ENCODE results near the gene GNAI3.

The GNAI3 gene

DNA sequence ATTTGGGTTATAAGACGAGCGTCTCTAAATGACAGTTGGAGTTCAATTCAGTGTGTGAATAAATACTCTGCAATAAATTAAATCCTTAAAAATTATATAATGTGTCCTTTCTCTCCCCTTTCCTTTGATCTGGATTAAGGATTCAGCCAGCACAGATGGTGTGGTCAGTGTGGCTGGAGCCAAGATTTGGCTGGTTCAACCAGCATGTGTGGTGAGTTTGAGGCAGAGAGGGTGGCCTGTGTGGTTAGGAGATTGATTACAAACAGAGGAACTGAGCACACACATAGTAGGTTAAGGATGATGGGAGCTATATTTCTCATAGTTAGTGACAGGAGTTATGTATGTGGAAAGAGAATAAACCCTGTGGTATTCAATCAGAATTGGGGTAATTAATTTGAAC lies 24.7 kb upstream of the GNAI3 start:
- in situ Hi-C loops (cut with MboI; ENCODE audit: low sequenced_read_pairs), result no loop called here

DNA sequence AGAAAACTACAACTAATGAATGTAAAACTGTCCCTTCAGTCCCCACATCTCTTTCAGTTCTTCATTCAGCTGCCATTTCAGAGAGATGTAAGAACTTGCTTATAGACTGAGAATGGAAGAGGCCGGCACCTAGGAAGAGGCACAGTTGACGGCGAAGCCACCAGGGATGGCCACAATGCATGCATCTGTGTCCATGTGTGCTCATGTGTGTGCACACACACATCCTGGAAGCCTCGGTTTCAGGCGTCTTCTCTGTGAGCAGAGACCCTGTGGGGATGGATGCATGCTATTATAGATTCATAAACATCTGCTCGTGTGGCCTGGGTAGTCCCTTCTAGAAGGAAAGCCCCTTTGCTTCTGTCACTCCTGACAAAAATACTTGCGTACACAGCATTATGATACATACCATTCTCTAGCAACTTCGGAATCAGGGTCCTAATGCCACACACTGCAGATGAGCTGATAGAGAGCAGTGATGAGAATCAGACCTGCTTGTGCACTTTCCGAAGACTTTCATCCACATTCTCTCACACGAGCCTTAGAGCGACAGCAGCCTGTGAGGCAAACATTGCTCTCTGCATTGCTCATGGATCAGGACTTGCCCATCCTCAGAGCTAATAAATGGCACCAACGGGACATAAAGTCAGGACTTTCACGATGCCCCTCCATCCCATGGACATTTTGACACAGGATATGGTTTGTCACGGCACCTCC lies 21.2 kb upstream of the GNAI3 start:
- in situ Hi-C loops (cut with MboI; ENCODE audit: low sequenced_read_pairs), result loop anchor here (25.0 kb wide), 1 partner anchor 460 kb away; the partner anchor contains the start of gene AHCYL1

DNA sequence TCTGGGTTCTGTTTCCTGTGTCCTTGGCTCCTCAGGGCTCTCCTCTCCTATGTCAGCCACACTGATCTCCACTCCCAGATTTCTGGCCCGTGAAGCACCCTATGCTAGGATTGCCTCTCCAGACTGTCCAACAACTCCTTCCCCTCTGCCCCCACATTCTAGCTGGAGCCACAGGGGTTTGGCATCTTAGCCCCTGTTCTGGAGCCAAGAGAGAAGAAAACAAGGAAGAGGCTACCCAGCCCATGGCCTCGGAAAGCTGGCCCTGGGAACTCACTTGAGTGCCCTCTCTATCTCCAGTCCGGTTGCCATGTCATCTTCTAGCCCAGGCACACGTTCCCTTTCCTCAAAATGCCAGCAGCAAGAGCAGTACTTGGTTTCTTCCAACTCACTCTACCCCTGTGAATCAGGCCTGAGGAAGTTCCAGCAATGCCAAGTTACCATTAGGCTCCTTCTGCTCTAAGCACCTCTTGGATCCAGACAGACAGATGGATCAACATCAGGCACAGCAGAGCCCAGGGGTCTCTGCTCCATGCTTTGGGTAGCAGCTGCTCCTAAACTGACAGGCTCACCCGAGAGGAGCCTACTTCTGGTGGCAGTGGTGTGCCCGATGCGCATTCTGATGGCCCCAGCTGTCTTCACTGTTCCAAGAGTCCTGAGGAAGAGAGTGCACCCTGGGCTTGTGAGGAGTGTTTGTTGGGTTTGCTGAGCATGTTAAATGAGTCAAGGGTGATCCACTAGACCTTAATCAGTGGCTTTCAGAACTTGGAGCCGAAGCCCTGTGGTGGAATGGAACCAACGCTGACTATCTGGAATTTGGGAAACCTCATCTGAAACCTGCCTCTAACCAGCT lies 20.3 kb upstream of the GNAI3 start:
- in situ Hi-C loops (cut with MboI; ENCODE audit: low sequenced_read_pairs), result loop anchor here (25.0 kb wide), 1 partner anchor 459 kb away; the partner anchor contains the start of gene AHCYL1

DNA sequence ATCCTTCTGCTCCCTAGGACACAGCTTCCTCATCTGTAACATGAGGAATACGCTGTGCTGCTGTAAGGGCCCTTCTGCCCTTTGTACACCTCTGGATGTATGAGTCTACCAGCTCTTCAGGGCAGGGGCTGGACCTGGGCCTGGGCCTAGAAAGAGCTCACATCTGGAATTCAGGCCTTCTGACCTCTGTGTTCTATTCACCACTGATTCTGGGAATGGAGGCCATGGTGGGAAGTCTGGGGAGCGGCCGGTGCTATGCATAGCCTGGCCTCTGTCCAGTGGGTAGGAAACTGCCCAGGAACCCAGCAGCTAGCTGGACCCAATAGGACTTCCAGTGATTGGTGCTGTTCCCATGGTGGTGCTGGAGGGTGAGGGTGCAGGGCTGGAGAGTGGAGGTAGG lies 19.7 kb upstream of the GNAI3 start:
- in situ Hi-C loops (cut with MboI; ENCODE audit: low sequenced_read_pairs), result loop anchor here (25.0 kb wide), 1 partner anchor 459 kb away; the partner anchor contains the start of gene AHCYL1

DNA sequence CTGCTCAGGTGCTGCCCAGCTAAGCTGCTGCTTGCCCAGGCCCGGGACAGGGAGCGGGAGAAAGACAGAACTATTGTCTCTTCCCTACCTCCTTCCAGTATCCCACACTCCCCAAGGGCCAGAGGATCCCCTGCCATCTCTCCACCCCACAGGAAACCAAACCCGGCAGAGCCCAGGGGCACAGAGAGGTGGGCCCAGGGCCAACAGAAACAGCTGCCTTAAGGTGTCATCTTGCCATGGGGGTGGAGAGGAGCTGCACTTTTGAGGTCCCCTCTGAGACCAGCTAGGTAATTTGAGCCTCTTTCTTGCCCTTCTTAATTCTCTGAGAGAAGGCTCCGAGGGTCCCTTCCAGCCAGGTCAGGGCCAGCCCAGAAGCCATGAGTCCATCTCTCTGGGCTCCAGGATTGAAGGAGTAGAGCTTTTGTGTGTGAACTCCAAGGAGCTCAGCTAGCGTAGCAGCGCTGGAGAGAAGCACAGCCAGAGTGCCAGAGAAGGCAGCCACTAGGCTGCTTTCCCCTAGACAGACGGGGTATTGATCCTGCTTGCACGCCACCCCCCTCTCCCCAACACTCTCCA lies 18.4 kb upstream of the GNAI3 start:
- in situ Hi-C loops (cut with MboI; ENCODE audit: low sequenced_read_pairs), result loop anchor here (10.0 to 25.0 kb wide), 2 partner anchors 265 to 457 kb away; partner anchors contain the start of gene AHCYL1

DNA sequence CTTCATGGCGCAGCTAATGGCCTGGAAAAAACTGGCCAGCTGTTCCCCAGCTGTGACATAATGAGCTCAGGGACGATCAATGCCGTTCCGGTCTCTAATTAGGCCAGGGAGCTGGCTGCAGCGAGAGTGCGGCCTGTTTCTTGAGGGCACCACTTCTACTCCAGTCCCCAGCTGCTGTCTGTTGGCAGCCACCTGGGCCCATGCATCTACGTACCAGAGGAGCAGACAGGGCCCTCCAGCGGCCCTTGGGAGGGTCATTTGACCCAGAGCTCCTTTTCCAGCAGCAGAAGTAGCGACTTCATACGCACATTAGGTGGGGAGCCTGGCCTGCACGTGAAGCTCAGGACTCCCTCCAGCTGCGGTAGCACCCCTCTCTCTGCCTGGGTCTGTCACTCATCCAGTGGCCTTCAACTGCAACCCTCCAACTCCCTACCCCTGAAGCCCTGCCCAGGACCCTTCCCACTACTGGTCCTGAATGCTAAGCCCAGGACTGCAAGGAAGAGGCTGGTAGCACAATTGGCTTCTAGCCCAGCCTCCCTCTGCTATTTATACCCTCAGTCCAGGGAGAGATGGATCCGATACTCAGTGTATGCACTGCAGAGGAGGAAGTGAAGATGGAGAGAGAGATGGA lies 17.8 kb upstream of the GNAI3 start:
- in situ Hi-C loops (cut with MboI; ENCODE audit: low sequenced_read_pairs), result loop anchor here (10.0 to 25.0 kb wide), 2 partner anchors 266 to 457 kb away; partner anchors contain the start of gene AHCYL1

DNA sequence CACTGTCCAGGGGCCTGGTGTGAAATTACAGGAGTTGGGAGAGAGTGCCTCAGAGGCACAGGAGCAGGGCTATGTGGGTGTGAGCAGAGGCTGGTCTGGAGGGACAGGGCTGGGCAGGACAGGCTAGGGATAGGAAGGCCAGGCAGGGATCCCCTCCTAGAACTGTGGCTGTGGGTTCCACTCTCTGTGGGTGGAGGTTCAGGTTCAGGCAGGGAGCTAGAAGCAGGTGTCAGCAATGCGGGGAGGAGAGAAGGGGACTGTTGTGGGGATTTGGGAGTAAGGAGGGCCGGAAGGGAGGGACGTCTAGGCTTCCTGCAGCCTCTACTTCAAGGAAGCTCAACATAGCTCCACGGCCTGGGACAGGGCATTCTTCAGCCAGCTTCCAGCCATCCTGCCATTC lies 17.0 kb upstream of the GNAI3 start:
- in situ Hi-C loops (cut with MboI; ENCODE audit: low sequenced_read_pairs), result loop anchor here (10.0 to 25.0 kb wide), 2 partner anchors 267 to 456 kb away; partner anchors contain the start of gene AHCYL1

DNA sequence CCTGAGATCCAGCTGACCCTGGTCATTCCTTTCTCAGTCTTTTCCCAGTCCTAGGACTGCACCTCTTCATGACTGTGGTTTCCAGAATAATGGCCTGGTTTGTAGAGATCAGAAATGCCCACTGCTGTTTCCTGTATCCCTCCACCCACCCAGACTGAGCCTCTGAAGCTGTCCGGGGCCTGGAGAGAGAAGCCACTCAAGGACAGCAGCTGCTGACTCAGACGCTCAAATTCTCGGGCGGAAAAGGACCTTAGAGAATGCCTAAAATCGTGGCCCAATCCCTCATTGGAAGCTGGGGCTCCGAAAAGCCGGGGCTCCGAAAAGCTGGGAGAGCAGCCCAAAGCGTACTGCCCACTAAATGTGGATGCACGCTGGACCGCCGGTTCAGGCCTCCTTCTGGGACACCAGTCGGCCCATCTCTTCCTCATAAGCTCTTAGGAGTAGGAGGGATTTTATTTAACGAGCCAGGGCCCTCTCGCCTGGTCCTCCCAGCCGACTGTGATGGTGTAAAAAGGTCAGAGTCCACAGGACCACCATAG lies 16.5 kb upstream of the GNAI3 start:
- in situ Hi-C loops (cut with MboI; ENCODE audit: low sequenced_read_pairs), result loop anchor here (10.0 to 25.0 kb wide), 2 partner anchors 267 to 455 kb away; partner anchors contain the start of gene AHCYL1

DNA sequence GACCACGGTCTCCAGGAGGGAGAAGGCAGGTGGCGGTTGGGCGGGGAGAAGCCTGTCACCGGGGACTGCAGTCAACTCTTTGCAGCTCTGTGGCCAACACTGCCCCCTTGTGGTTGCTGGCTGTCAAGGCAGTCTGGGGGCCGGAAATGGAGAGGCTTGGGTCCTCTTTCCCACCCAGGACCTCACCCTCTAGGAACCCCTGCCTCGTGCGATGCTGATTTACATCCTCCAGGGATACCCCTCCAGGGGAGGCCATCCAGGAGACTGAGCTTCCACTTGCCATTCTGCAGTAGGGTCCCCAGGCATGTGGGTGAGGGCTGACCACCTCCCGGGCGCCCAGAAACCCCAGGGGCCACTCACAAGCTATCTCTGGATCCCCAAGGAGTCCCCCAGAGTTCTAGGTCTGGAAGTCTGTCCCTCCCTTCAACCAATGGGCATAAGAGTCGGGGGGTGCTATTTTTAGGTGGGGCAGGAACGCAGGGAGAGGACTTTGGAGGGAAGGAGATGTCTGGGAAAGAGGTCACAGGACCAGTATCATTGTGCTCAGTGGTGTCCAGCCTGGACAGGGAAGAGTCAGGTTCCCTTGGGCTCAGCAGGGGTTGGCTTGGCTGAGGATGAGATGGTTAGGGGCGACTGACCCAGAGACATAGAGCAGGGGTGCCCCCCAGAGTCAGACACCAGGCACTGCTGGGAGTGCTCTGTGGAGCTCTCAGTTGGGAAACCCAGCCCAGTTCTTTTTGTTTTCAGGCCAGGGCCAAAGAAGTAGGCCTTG lies 15.9 kb upstream of the GNAI3 start:
- in situ Hi-C loops (cut with MboI; ENCODE audit: low sequenced_read_pairs), result loop anchor here (10.0 to 25.0 kb wide), 2 partner anchors 268 to 455 kb away; partner anchors contain the start of gene AHCYL1

DNA sequence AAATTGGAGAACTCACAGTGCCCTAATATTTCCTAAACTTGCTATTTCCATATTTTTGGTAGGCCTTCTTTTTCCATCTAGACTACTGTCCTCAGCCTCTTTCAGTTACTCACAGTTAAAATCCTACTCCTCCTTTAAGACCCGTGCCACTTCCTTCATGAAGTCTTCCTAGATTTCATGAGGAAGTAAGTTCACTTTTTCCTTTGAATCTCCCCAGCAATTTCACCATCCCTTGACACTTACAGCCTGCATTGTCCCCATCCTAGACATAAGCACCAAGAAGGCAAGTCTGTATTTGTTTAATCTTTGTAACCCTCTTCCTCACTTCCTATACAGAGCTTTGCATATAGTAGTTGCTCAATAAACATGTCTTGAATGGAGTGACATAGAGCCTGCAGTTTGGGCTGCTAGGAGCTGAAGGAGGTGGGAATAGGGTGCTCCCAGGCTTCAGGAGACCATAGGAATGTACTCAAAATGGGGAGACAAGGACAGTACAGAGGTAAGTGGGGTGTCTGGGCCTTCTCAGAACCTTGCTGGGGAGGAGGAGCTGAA lies 14.0 kb upstream of the GNAI3 start:
- in situ Hi-C loops (cut with MboI; ENCODE audit: low sequenced_read_pairs), result loop anchor here (10.0 to 25.0 kb wide), 2 partner anchors 270 to 453 kb away; partner anchors contain the start of gene AHCYL1

DNA sequence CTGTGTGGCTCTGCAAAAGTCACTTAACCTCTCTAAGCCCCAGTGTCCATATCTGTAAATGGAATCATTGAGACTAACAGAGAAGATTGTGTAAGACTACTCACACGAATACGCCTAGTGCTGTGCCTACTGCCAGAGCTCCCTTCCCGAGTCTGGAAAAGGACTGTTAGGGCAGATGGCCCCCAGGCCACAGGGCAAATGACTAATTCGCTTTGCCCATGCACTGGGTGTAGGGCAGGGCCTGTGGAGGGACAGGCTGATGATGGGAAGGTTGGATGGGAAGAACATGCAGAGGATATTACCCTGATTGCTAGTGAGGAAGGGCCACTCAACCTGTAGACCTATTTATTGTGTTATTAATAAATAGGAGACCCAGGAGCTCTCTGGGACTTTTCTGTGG lies 12.9 kb upstream of the GNAI3 start:
- in situ Hi-C loops (cut with MboI; ENCODE audit: low sequenced_read_pairs), result loop anchor here (5.0 to 25.0 kb wide), 3 partner anchors 38 to 452 kb away; partner anchors contain the start of gene AHCYL1

DNA sequence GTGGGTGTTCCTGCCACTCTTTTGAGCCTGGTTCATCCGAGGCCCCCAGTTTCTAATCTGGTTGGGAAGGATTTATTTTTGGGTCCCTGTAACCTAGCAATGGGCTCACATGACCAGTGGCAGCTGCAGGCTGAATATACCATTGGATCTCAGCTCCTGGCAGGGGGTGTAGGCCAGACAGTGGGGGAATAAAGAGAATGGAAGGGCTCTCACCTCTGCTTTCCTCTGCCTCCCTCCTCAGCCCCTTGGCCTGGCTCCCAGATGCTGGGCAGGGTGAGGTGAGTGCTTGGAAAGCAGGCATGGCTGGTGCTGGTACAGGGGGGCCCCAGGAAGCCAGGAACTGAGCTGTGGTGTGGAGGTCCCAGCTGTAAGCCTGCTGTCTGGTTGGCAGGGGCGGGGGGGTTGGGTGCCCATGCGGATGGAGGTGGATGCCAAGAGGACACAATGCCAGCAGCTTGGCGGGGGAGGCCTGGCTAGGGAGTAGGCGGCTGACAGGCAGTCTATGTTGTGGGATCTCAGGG lies 12.4 kb upstream of the GNAI3 start:
- in situ Hi-C loops (cut with MboI; ENCODE audit: low sequenced_read_pairs), result loop anchor here (5.0 to 25.0 kb wide), 3 partner anchors 39 to 451 kb away; partner anchors contain the start of gene AHCYL1

DNA sequence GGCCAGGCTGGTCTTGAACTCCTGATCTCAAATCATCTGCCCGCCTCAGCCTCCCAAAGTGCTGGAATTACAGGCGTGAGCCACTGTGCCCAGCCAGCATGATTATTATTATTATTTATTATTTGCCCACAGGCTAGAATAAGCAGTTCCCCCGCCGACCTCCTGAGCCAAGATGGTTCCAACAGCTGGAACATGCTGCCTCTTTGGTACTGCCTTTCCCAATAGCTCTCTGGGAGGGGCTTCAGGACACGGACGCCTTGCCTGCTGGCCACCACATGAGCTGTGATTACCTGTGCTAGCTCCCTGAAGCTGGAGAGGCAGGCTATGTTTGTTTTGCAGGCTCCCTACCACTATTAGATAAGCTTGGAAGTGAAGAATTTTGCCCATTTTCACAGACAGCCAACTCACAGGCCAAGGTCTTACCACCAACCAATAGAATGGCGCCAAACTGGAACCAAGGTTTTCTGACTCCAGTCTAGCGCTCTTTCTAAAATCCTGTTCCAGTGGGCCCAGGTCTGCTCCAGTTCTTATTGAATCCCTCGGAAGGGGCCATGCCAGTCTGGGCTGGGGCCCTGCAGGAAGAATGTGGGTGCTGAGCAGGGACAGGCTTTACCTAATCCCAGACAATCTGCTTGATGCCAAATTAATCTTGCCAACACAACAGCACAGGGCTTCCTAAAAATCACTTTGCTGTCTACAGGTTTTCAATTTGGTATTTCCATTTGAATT lies 10.8 kb upstream of the GNAI3 start:
- in situ Hi-C loops (cut with MboI; ENCODE audit: low sequenced_read_pairs), result loop anchor here (5.0 to 25.0 kb wide), 3 partner anchors 40 to 450 kb away; partner anchors contain the start of gene AHCYL1

DNA sequence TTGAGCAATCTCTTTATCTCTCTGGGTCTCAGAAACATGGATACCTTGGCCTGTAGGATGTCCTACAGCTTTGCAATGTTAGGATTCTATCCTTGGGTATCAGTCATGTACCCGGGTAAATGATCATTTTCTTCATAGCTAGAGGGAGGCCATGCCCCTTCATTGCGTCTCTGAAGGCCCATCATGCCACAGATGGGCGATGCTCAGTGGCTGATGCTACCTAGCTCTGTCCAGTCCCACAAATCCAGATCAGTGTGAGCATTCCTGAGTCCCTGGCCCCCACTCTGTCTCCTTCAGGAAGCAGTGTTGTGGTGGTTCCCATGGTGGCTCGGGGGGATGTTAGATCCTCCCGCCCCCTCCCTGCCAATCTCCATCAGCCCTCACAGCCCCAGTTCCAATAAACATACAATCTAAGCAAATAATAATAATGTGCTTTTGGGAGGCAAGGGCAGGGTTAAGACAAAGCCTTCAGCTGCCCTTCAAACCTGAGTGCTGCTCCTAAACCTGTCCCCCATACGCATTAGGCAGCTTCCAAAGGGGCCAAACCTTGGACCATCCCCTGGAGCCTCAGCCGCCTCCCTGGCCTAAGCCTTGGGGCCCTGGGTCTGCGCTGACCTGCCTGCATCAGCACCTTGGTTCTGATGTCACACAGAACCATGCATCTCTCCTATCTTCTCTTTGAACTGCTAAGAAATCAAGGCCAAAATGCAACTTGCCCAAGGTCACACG lies 9.4 kb upstream of the GNAI3 start:
- in situ Hi-C loops (cut with MboI; ENCODE audit: low sequenced_read_pairs), result loop anchor here (5.0 to 25.0 kb wide), 3 partner anchors 42 to 448 kb away; partner anchors contain the start of gene AHCYL1

DNA sequence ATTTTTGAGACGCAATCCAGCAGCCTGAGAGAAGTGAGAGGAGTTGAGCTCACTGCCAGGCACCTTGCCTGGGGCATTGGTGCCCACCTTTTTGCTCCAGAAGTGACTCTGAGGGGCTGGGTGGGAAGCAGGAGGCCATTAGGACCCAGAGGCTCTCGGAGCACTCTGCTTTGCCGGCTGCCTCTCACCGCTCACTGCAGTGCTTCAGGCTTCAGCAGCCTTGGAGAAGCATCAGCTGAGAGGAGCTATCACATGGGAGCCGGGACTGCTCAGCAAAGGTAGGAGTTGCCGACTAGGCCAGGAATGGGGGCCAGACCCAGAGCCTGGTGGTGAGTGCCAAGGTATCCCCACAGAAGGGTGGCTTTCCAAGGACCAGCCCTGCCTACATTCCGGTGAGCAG lies 8.7 kb upstream of the GNAI3 start, which contains the start of gene GPR61:
GPR61 (plus strand) TSS at position 197 of the 400 bp plus-strand sequence. CDS start 3,151 bp downstream, outside the sequence.
- in situ Hi-C loops (cut with MboI; ENCODE audit: low sequenced_read_pairs), result loop anchor here (5.0 to 25.0 kb wide), 4 partner anchors 42 to 448 kb away; partner anchors contain the start of gene AHCYL1

DNA sequence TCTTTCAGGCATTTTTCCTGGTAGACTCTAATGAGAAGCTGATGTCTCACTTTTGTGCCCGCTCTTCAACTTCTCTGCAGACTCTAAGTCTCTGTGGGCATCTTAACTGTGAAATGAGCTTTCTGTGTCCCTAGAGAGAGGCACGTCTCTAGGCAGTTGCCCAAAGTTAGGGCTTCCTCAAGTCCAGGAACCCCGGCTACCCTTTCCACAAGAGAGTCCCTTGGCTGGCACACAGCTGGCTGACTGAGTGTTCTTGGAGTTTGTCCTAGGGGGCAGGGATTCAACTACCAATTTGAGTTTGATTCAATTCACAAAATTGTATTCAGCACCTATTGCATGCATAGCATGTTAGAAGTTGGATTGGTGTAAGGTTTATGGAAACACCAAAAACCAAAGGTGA lies 7.3 kb upstream of the GNAI3 start:
- in situ Hi-C loops (cut with MboI; ENCODE audit: low sequenced_read_pairs), result loop anchor here (10.0 to 25.0 kb wide), 2 partner anchors 94 to 446 kb away; partner anchors contain the start of gene AHCYL1

DNA sequence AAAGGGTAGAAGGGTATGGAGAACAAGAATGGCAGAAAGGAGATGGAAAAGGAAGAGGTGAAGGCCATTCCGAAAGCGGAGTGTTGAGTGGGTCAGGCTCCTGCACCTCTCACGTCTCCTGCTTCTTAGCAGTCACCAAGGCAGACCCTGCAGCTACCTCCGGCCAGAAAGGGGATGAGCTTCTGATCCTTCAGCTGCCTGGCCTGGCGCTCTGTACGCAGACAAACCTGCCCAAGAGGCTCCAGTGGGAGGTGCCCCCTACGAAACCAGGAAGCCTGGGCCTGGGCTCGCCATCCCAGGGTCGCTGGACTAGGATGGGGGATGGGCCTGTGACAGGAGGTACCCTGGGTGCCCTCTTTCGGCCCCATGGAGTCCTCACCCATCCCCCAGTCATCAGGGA lies 5.8 kb upstream of the GNAI3 start:
- in situ Hi-C loops (cut with MboI; ENCODE audit: low sequenced_read_pairs), result loop anchor here (10.0 to 25.0 kb wide), 2 partner anchors 92 to 445 kb away; partner anchors contain the start of gene AHCYL1
